Hepatocyte (in vitro differentiated cells): ENCODE data around the gene RNF6. TPM values are rescaled to one million over a fixed set of nuclear protein-coding genes. Genes with fewer than 3 reads are reported as not detected.

Experiments
- DNase-seq: peaks from one replicate; pipeline ENCODE4 v3.0.0-alpha.2; 2016; ENCODE audit warnings: low spot score
- H2AFZ ChIP-seq: fragments of 200-600 bp; sonication (generic); 2 replicates; pipeline ENCODE4 v1.6.0; 2016; ENCODE audit warnings: antibody characterized with exemption, mild to moderate bottlenecking
- H3K27ac ChIP-seq: fragments of 200-600 bp; sonication (generic); 2 replicates; pipeline ENCODE4 v1.5.1; 2016; ENCODE audit warnings: mild to moderate bottlenecking
- H3K27me3 ChIP-seq: fragments of 200-600 bp; sonication (generic); 2 replicates; pipeline ENCODE4 v1.6.1; 2016
- H3K36me3 ChIP-seq: fragments of 200-600 bp; sonication (generic); replicated peaks from 2 replicates; pipeline ENCODE4 v1.5.1; 2016; ENCODE audit warnings: low read depth; ENCODE audit not compliant: insufficient read depth
- H3K4me1 ChIP-seq: fragments of 200-600 bp; sonication (generic); 2 replicates; pipeline ENCODE4 v1.5.1; 2016; ENCODE audit warnings: mild to moderate bottlenecking, moderate library complexity; ENCODE audit not compliant: insufficient read depth
- H3K4me2 ChIP-seq: fragments of 200-600 bp; sonication (generic); 2 replicates; pipeline ENCODE4 v1.6.0; 2016
- H3K4me3 ChIP-seq: fragments of 200-600 bp; sonication (generic); 2 replicates; pipeline ENCODE4 v1.5.1; 2016; ENCODE audit warnings: mild to moderate bottlenecking
- H3K79me2 ChIP-seq: fragments of 200-600 bp; sonication (generic); 2 replicates; pipeline ENCODE4 v1.6.0; 2017; ENCODE audit warnings: mild to moderate bottlenecking
- H3K9me2 ChIP-seq: fragments of 200-600 bp; sonication (generic); replicated peaks from 2 replicates; pipeline ENCODE4 v1.6.0; 2017; ENCODE audit warnings: mild to moderate bottlenecking; ENCODE audit not compliant: insufficient read depth
- H3K9me3 ChIP-seq: fragments of 200-600 bp; sonication (generic); 2 replicates; pipeline ENCODE4 v1.5.1; 2016; ENCODE audit warnings: low read depth, mild to moderate bottlenecking
- H4K20me1 ChIP-seq: fragments of 200-600 bp; sonication (generic); 2 replicates; pipeline ENCODE4 v1.6.0; 2016; ENCODE audit warnings: mild to moderate bottlenecking; ENCODE audit not compliant: insufficient read depth, poor library complexity, severe bottlenecking
- CTCF ChIP-seq: fragments of 200-600 bp; sonication (generic); IDR thresholded peaks from 2 replicates; pipeline ENCODE4 v1.5.1; 2016; ENCODE audit warnings: antibody characterized with exemption, mild to moderate bottlenecking; ENCODE audit not compliant: poor library complexity
- EZH2 ChIP-seq: fragments of 200-600 bp; sonication (generic); IDR thresholded peaks from 2 replicates; pipeline ENCODE4 v1.6.1; 2016; ENCODE audit warnings: antibody characterized with exemption, mild to moderate bottlenecking, borderline replicate concordance
- EZH2phosphoT487 ChIP-seq: fragments of 200-600 bp; sonication (generic); IDR thresholded peaks from one replicate; pipeline ENCODE4 v1.6.1; 2018; ENCODE audit warnings: antibody characterized with exemption, mild to moderate bottlenecking, low read depth, moderate library complexity; ENCODE audit not compliant: unreplicated experiment, severe bottlenecking
- WGBS: methylation state at CpG from one replicate; pipeline ENCODE4 v1.1.6; 2016; ENCODE audit warnings: low lambda C conversion rate; ENCODE audit errors: missing lambda C conversion rate; 5-methylcytosine and 5-hydroxymethylcytosine counted together
- polyA plus RNA-seq: library from polyadenylated mRNA; unstranded; fragments of >200 nt; fragmentation: Nextera tagmentation; extraction: Ambion mirVana; gene quantifications from 2 replicates; pipeline ENCODE4 v1.2.1, GENCODE V29; 2016
- total RNA-seq: library from RNA; depleted of rRNA; stranded (reverse); fragments of >200 nt; gene quantifications from 2 replicates; pipeline ENCODE4 v1.2.3, GENCODE V29; 2014

The RNF6 gene
- total and polyA plus RNA-seq, 2 experiments from 2014 or later: 31.9 to 34.0 TPM

- Histone ChIP-seq H3K9me3 (no peaks in the 10 kb centered on the region), H3K9me2 (no peaks in the 10 kb centered on the region), H3K4me1 (peaks cover 9% of the 10 kb centered on the region), H3K27ac (peak overlapping the region; percentile 67), H3K79me2 (no peaks in the 10 kb centered on the region), H3K27me3 (no peaks in the 10 kb centered on the region), H3K4me3 (no peak overlapping the region), H3K4me2 (no peak overlapping the region), H4K20me1 (no peaks in the 10 kb centered on the region), H2AFZ (no peak overlapping the region), H3K36me3 (no peaks in the 10 kb centered on the region)
- 22% methylated on average over 3 of the region's 3 CpGs for WGBS
- TF ChIP-seq EZH2 (no peak), EZH2phosphoT487 (no peak), CTCF (no peak)
- peak; percentile 67 for DNase-seq
Observed at GRCh38 chr13:26247608-26248007, 25.5 kb upstream of the RNF6 start.

GRCh38 chr13:26247011-26247410 lies 24.9 kb upstream of the RNF6 start:
- Histone ChIP-seq H3K79me2 (no peaks in the 10 kb centered on the region), H3K4me3 (no peak overlapping the region), H3K27me3 (no peaks in the 10 kb centered on the region), H3K9me2 (no peaks in the 10 kb centered on the region), H3K4me2 (no peak overlapping the region), H3K4me1 (peaks cover 9% of the 10 kb centered on the region), H3K27ac (peak overlapping the region; percentile 67), H3K36me3 (no peaks in the 10 kb centered on the region), H3K9me3 (no peaks in the 10 kb centered on the region), H4K20me1 (no peaks in the 10 kb centered on the region), H2AFZ (no peak overlapping the region)
- TF ChIP-seq EZH2 (no peak), EZH2phosphoT487 (no peak), CTCF (no peak)
- DNase-seq: no peak
- 83% methylated on average over 2 of the region's 2 CpGs for WGBS

- Histone ChIP-seq H3K36me3 (no peaks in the 10 kb centered on the region), H2AFZ (no peak overlapping the region), H3K9me2 (no peaks in the 10 kb centered on the region), H3K4me2 (no peak overlapping the region), H3K4me1 (peaks cover 9% of the 10 kb centered on the region), H3K27ac (peak overlapping the region; percentile 60), H3K79me2 (no peaks in the 10 kb centered on the region), H3K27me3 (no peaks in the 10 kb centered on the region), H3K9me3 (no peaks in the 10 kb centered on the region), H4K20me1 (no peaks in the 10 kb centered on the region), H3K4me3 (no peak overlapping the region)
- no peak for DNase-seq
- WGBS: 59% methylated on average over 5 of the region's 5 CpGs
- TF ChIP-seq EZH2 (no peak), EZH2phosphoT487 (no peak), CTCF (no peak)
Observed at GRCh38 chr13:26246154-26246553, 24.0 kb upstream of the RNF6 start.

- Histone ChIP-seq H3K27ac (no peak overlapping the region), H3K79me2 (no peaks in the 10 kb centered on the region), H3K4me2 (no peak overlapping the region), H3K36me3 (no peaks in the 10 kb centered on the region), H3K4me1 (no peaks in the 10 kb centered on the region), H4K20me1 (no peaks in the 10 kb centered on the region), H2AFZ (no peak overlapping the region), H3K9me3 (no peaks in the 10 kb centered on the region), H3K4me3 (no peak overlapping the region), H3K27me3 (peaks cover 5% of the 10 kb centered on the region), H3K9me2 (no peaks in the 10 kb centered on the region)
- DNase-seq: no peak
- TF ChIP-seq EZH2phosphoT487: no peak
- no peak for TF ChIP-seq CTCF
- no peak for TF ChIP-seq EZH2
- 63% methylated on average over 1 of the region's 1 CpG for WGBS
Observed at GRCh38 chr13:26236296-26236695, 14.2 kb upstream of the RNF6 start.
